Gastrocnemius medialis (tissue), 4 donors: ENCODE results near the gene SLC46A1. TPM values are rescaled to one million over a fixed set of nuclear protein-coding genes. Genes with fewer than 3 reads are reported as not detected.
A peak's percentile ranks its signal among the peaks of the same experiment; 100 is the strongest.

ENCODE experiments used
- ATAC-seq, 2 donors: fragments of 150-250 bp; one replicate each; pipeline ENCODE4 v1.9.1; 2016
- DNase-seq, 2 donors: peaks; one replicate each; pipeline ENCODE4 v3.0.0-alpha.2; 2019
- H3K27ac ChIP-seq, 4 donors: fragments of 200-600 bp; sonication (generic); 1 replicate in 1 of 4; 2 replicates in 3 of 4; pipeline ENCODE4 v1.5.1; 2016 to 2018; ENCODE audit warnings: mild to moderate bottlenecking in 2 of 4, moderate library complexity in 1 of 4
- H3K27me3 ChIP-seq, 3 donors: fragments of 200-600 bp; sonication (generic) in 2 of 3; 1 replicate in 1 of 3; 2 replicates in 2 of 3; pipeline versions ENCODE4 v1.5.1 to v1.6.0; 2016 to 2019; ENCODE audit warnings: mild to moderate bottlenecking in 1 of 3, moderate library complexity in 1 of 3
- H3K36me3 ChIP-seq, 2 donors: fragments of 200-600 bp; sonication (generic) in 1 of 2; one replicate each; pipeline ENCODE4 v1.5.1; 2017 to 2018
- H3K4me1 ChIP-seq, 2 donors: fragments of 200-600 bp; sonication (generic) in 1 of 2; one replicate each; pipeline ENCODE4 v1.5.1; 2016 to 2017; ENCODE audit warnings: mild to moderate bottlenecking in 2 of 2
- H3K4me3 ChIP-seq, 4 donors: fragments of 200-600 bp; sonication (generic) in 3 of 4; 1 replicate in 1 of 4; 2 replicates in 3 of 4; pipeline ENCODE4 v1.5.1; 2016 to 2019; ENCODE audit warnings: mild to moderate bottlenecking in 2 of 4
- H3K9me3 ChIP-seq, 3 donors: fragments of 200-600 bp; sonication (generic) in 2 of 3; 1 replicate in 1 of 3; 2 replicates in 2 of 3; pipeline ENCODE4 v1.5.1; 2016 to 2019
- CTCF ChIP-seq, 5 experiments: fragments of 450-650 bp in 3 of 5; fragments of 200-600 bp in 2 of 5; sonication (generic) in 2 of 5; IDR thresholded peaks in 4 of 5; conservative IDR thresholded peaks in 1 of 5; 1 replicate in 4 of 5; 2 replicates in 1 of 5; pipeline ENCODE4 v1.5.1; 2016 to 2019; ENCODE audit warnings: antibody characterized with exemption in 5 of 5, mild to moderate bottlenecking in 3 of 5, moderate library complexity in 3 of 5
- POLR2A ChIP-seq, 2 donors: fragments of 450-650 bp; IDR thresholded peaks; one replicate each; pipeline ENCODE4 v1.6.1; 2017; ENCODE audit warnings: antibody characterized with exemption in 2 of 2, mild to moderate bottlenecking in 2 of 2, moderate library complexity in 2 of 2
- in situ Hi-C, 4 donors: fragments of 200-750 bp; cut with MboI; loops; one replicate each; pipeline versions ENCODE4 v1.15.0 to v1.8.0; 2017; ENCODE audit warnings: low sequenced_read_pairs in 4 of 4
- intact Hi-C: fragments of 100-400 bp; cut with DNase I; formaldehyde crosslinking; loops from one replicate; pipeline ENCODE4 v1.15.1; 2023; ENCODE audit warnings: low total_unique reads
- total RNA-seq, 4 donors: library from RNA; depleted of rRNA; stranded (reverse); fragments of >200 nt; gene quantifications; one replicate each; pipeline versions ENCODE4 v1.1.0 to v1.2.3, GENCODE V29; 2016

Gene SLC46A1
- total RNA-seq, 4 donors from 2014 or later: 1.9 to 3.5 (median 2.4) TPM

- TF ChIP-seq CTCF (IDR thresholded peaks at IDR 0.05 in 4 of 5, conservative IDR thresholded peaks at IDR 0.05 in 1 of 5): no peak
- no peak for TF ChIP-seq POLR2A (IDR thresholded peaks at IDR 0.05)
- Histone ChIP-seq H3K36me3 (no peaks in the 10 kb centered on the region), H3K9me3 (no peaks in the 10 kb centered on the region), H3K27ac (no peak overlapping the region), H3K4me1 (no peaks in the 10 kb centered on the region), H3K27me3 (peaks cover 0 to 3% (median 0%) of the 10 kb centered on the region in 3 donors), H3K4me3 (peak overlapping the region in 1 of 4 donors; percentile 50)
- DNase-seq (no peak), ATAC-seq (no peak)
- in situ Hi-C loops: no loop called here
- intact Hi-C loops: no loop called here
Measured at GRCh38 chr17:28385406-28385805, 20.6 kb downstream of the SLC46A1 start.

GRCh38 chr17:28385037-28385400 is 21.0 kb downstream of the SLC46A1 start:
- in situ Hi-C loops (no loop called here), intact Hi-C loops (no loop called here)
- no peak for ATAC-seq
- TF ChIP-seq CTCF (IDR thresholded peaks at IDR 0.05 in 4 of 5, conservative IDR thresholded peaks at IDR 0.05 in 1 of 5) (no peak), POLR2A (IDR thresholded peaks at IDR 0.05) (no peak)
- Histone ChIP-seq H3K9me3 (no peaks in the 10 kb centered on the region), H3K27ac (no peak overlapping the region), H3K4me3 (peak overlapping the region; percentile 12 to 50 (median 26)), H3K4me1 (no peaks in the 10 kb centered on the region), H3K36me3 (no peaks in the 10 kb centered on the region), H3K27me3 (peaks cover 0 to 3% (median 0%) of the 10 kb centered on the region in 3 donors)
- no peak for DNase-seq

- TF ChIP-seq POLR2A (IDR thresholded peaks at IDR 0.05): no peak
- no peak for TF ChIP-seq CTCF (IDR thresholded peaks at IDR 0.05 in 4 of 5, conservative IDR thresholded peaks at IDR 0.05 in 1 of 5)
- Histone ChIP-seq H3K9me3 (no peaks in the 10 kb centered on the region), H3K36me3 (no peaks in the 10 kb centered on the region), H3K4me1 (no peaks in the 10 kb centered on the region), H3K27ac (no peak overlapping the region), H3K4me3 (peak overlapping the region; percentile 12 to 50 (median 26)), H3K27me3 (peaks cover 0 to 3% (median 0%) of the 10 kb centered on the region in 3 donors)
- in situ Hi-C loops (no loop called here), intact Hi-C loops (no loop called here)
- ATAC-seq (peak in 1 of 2 donors; percentile 21), DNase-seq (no peak)
Measured at GRCh38 chr17:28384281-28385036, 21.6 kb downstream of the SLC46A1 start.

- no peak for ATAC-seq
- in situ Hi-C loops: no loop called here
Measured at GRCh38 chr17:28381141-28381825, 24.7 kb downstream of the SLC46A1 start.

More at GRCh38 chr17:28381141-28381825, 24.7 kb downstream of the SLC46A1 start:
- intact Hi-C loops: no loop called here
- Histone ChIP-seq H3K9me3 (no peaks in the 10 kb centered on the region), H3K4me3 (no peak overlapping the region), H3K4me1 (no peaks in the 10 kb centered on the region), H3K27ac (no peak overlapping the region), H3K27me3 (peaks cover 0 to 3% (median 0%) of the 10 kb centered on the region in 3 donors), H3K36me3 (no peaks in the 10 kb centered on the region)
- TF ChIP-seq CTCF (IDR thresholded peaks at IDR 0.05 in 4 of 5, conservative IDR thresholded peaks at IDR 0.05 in 1 of 5) (no peak), POLR2A (IDR thresholded peaks at IDR 0.05) (no peak)
- DNase-seq: no peak
